Endothelial cell of umbilical vein (primary cell): ENCODE measurements around the gene EEF2K. TPM values are rescaled to one million over a fixed set of nuclear protein-coding genes. Genes with fewer than 3 reads are reported as not detected.

Source experiments
- BruUV-seq: library from RNA; stranded (reverse); fragments of 400-500 nt; replicated peaks from 2 replicates; lab custom pipeline; 2021; lab: Mats Ljungman, UMichigan
- CTCF ChIA-PET: fragments of 300-600, 350-600 bp; sonication (Branson Sonifier 250); formaldehyde crosslinking; loops from one replicate; lab custom pipeline; 2021; ENCODE audit warnings: antibody characterized with exemption, inconsistent platforms; lab: Charles Lee
- POLR2A ChIA-PET: fragments of 300-600, 350-600 bp; sonication (Branson Sonifier 250); formaldehyde crosslinking; loops from one replicate; lab custom pipeline; 2021; ENCODE audit warnings: antibody characterized with exemption, inconsistent platforms; lab: Charles Lee
- DNase-seq: peaks from one replicate; pipeline ENCODE4 v3.0.0-alpha.2; 2011; ENCODE audit warnings: low read depth, low spot score
- FAIRE-seq: peaks from 2 replicates; lab custom pipeline; 2011; peaks lifted over from hg19 to GRCh38; lab: Jason Lieb, UNC
- H2AFZ ChIP-seq: 2 replicates; pipeline ENCODE4 v1.6.0; 2012; ENCODE audit warnings: low read depth, low read length, control low read depth, inconsistent platforms
- H3K27ac ChIP-seq: 2 replicates; pipeline ENCODE4 v1.5.1; 2011; ENCODE audit warnings: low read depth, mild to moderate bottlenecking, control low read depth, low read length, moderate library complexity; ENCODE audit not compliant: insufficient read depth
- H3K27me3 ChIP-seq, 2 experiments: 2 replicates each; pipeline versions ENCODE4 v1.6.0 to v1.6.1; 2011; ENCODE audit warnings: low read length in 2 of 2, mixed read lengths in 1 of 2; ENCODE audit not compliant: control insufficient read depth in 2 of 2, insufficient read depth in 2 of 2
- H3K36me3 ChIP-seq, 2 experiments: 2 replicates in 1 of 2; 3 replicates in 1 of 2; pipeline ENCODE4 v1.5.1; 2011; ENCODE audit warnings: low read length in 2 of 2, mild to moderate bottlenecking in 1 of 2, moderate library complexity in 1 of 2; ENCODE audit not compliant: control insufficient read depth in 2 of 2, insufficient read depth in 2 of 2; ENCODE audit errors: extremely low read depth in 1 of 2
- H3K4me1 ChIP-seq: 3 replicates; pipeline ENCODE4 v1.5.1; 2011; ENCODE audit warnings: mild to moderate bottlenecking, low read length; ENCODE audit not compliant: control insufficient read depth, insufficient read depth; ENCODE audit errors: extremely low read depth
- H3K4me2 ChIP-seq: 2 replicates; pipeline ENCODE4 v1.6.1; 2011; ENCODE audit warnings: low read length, control low read depth, mixed read lengths; ENCODE audit not compliant: insufficient read depth
- H3K4me3 ChIP-seq, 3 experiments: fragments of 200-600 bp in 1 of 3; sonication (generic), shearing (Covaris generic) in 1 of 3; replicated peaks in 1 of 3; 2 replicates each; pipeline ENCODE4 v1.5.1; 2011 to 2016; ENCODE audit warnings: control low read depth in 3 of 3, low read length in 3 of 3, mild to moderate bottlenecking in 2 of 3, inconsistent platforms in 1 of 3, low read depth in 1 of 3, moderate library complexity in 1 of 3; ENCODE audit not compliant: insufficient read depth in 1 of 3
- H3K79me2 ChIP-seq: 2 replicates; pipeline ENCODE4 v1.6.0; 2012; ENCODE audit warnings: low read length, inconsistent platforms; ENCODE audit not compliant: control insufficient read depth, insufficient read depth
- H3K9ac ChIP-seq: replicated peaks from 2 replicates; pipeline ENCODE3; 2011; ENCODE audit warnings: low read length, control low read depth; ENCODE audit not compliant: insufficient read depth; ENCODE audit errors: extremely low read depth
- H3K9me1 ChIP-seq: replicated peaks from 3 replicates; pipeline ENCODE4 v1.6.0; 2011; ENCODE audit warnings: mild to moderate bottlenecking, low read length; ENCODE audit not compliant: control insufficient read depth, insufficient read depth; ENCODE audit errors: extremely low read depth
- H3K9me3 ChIP-seq: replicated peaks from 2 replicates; pipeline ENCODE4 v1.5.1; 2012; ENCODE audit warnings: low read length, inconsistent platforms; ENCODE audit not compliant: control insufficient read depth, insufficient read depth
- H4K20me1 ChIP-seq: replicated peaks from 2 replicates; pipeline ENCODE3; 2011; ENCODE audit warnings: mild to moderate bottlenecking, low read length; ENCODE audit not compliant: control insufficient read depth, insufficient read depth; ENCODE audit errors: extremely low read depth
- EZH2 ChIP-seq: IDR thresholded peaks from 2 replicates; pipeline ENCODE4 v1.6.1; 2012; ENCODE audit warnings: borderline replicate concordance, low read depth, mild to moderate bottlenecking, moderate library complexity, low read length, inconsistent platforms; ENCODE audit not compliant: severe bottlenecking
- FOS ChIP-seq: IDR thresholded peaks from 2 replicates; pipeline ENCODE4 v1.6.1; 2011; ENCODE audit warnings: mild to moderate bottlenecking, low read length, moderate library complexity, borderline replicate concordance; ENCODE audit not compliant: insufficient read depth
- GATA2 ChIP-seq: IDR thresholded peaks from 2 replicates; pipeline ENCODE4 v1.7.0; 2011; ENCODE audit warnings: low read depth, mild to moderate bottlenecking, moderate library complexity, mixed read lengths, low read length; ENCODE audit not compliant: insufficient read length, insufficient read depth
- JUN ChIP-seq: IDR thresholded peaks from 2 replicates; pipeline ENCODE4 v1.6.1; 2011; ENCODE audit warnings: borderline replicate concordance, low read depth; ENCODE audit not compliant: insufficient read length, insufficient read depth
- MYC ChIP-seq: IDR thresholded peaks from one replicate; pipeline ENCODE4 v1.6.1; 2011; ENCODE audit warnings: mild to moderate bottlenecking, low read depth, low read length
- POLR2A ChIP-seq: IDR thresholded peaks from 2 replicates; pipeline ENCODE4 v1.6.1; 2012; ENCODE audit warnings: low read depth, mild to moderate bottlenecking, control low read depth, low read length
- POLR2AphosphoS5 ChIP-seq: IDR thresholded peaks from 2 replicates; pipeline ENCODE4 v1.6.1; 2012; ENCODE audit warnings: low read depth, mild to moderate bottlenecking, control low read depth, low read length, moderate library complexity; ENCODE audit not compliant: insufficient read depth
- dilution Hi-C: fragments of 300-500 bp; cut with MboI; formaldehyde crosslinking; loops from one replicate; pipeline ENCODE4 v1.15.0; 2019; ENCODE audit warnings: low sequenced_read_pairs; ENCODE audit not compliant: extremely low pct_ligation_motif_present
- intact Hi-C: fragments of 100-400 bp; cut with micrococcal nuclease; formaldehyde crosslinking; loops from one replicate; pipeline ENCODE4 v1.10.0; 2022
- polyA plus RNA-seq, 4 experiments: library from polyadenylated mRNA; depleted of rRNA in 3 of 4; stranded (reverse) in 3 of 4; unstranded in 1 of 4; fragments of >200 nt; gene quantifications; 2 replicates each; pipeline versions ENCODE4 v1.2.1 to v1.2.3, GENCODE V29; 2011 to 2012; ENCODE audit warnings: missing spikeins in 1 of 4
- total RNA-seq: library from RNA; stranded (reverse); gene quantifications from 2 replicates; pipeline ENCODE4 v1.2.3, GENCODE V29; 2021
- TF ChIP-seq, protein P1 (sequence below), 2 donors: IDR thresholded peaks; 1 replicate in 1 of 2; 2 replicates in 1 of 2; pipeline ENCODE4 v1.5.1; 2011; ENCODE audit warnings: low read length in 2 of 2, mild to moderate bottlenecking in 2 of 2, moderate library complexity in 2 of 2, control low read depth in 1 of 2, inconsistent platforms in 1 of 2, low read depth in 1 of 2; ENCODE audit not compliant: insufficient read depth in 1 of 2; ENCODE audit errors: extremely low read depth in 1 of 2
- TF ChIP-seq, protein P2 (sequence below): IDR thresholded peaks from 2 replicates; pipeline ENCODE4 v1.6.1; 2011; ENCODE audit not compliant: insufficient read depth, insufficient read length

The EEF2K gene
- total and polyA plus RNA-seq, 2 donors (not counting 3 experiments of a cell fraction or from before 2014, with no cell fraction given): 16.0 to 48.6 TPM

DNA sequence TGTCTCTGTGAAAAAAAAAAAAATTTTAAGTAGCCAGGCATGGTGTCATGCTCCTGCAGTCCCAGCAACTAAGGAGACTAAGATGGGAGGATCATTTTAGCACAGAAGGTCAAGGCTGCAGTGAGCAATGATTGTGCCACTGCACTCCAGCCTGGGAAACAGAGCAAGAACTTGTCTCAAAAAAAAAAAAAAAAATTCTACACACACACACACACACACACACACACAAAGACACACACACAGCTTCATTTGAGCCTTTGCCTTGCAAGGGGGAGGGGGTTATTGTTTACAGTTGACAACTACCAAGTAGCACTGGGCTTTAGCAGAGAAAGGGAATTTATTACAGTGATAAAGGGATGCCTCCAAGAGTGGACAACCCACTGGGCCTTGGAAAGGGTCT lies 86.2 kb downstream of the EEF2K start:
- no peaks in the 10 kb centered on the region for H3K79me2 ChIP-seq
- no peak overlapping the region for H3K4me3 ChIP-seq
- H2AFZ ChIP-seq: no peak overlapping the region
- no peak overlapping the region for H3K4me2 ChIP-seq
- no TSS peak for BruUV-seq
- no peaks in the 10 kb centered on the region for H3K27me3 ChIP-seq
- H4K20me1 ChIP-seq: no peaks in the 10 kb centered on the region
- TF ChIP-seq MYC (no peak), GATA2 (no peak), EZH2 (no peak), FOS (no peak), POLR2AphosphoS5 (no peak), POLR2A (no peak), JUN (no peak)
- TF ChIP-seq, protein P1, sequence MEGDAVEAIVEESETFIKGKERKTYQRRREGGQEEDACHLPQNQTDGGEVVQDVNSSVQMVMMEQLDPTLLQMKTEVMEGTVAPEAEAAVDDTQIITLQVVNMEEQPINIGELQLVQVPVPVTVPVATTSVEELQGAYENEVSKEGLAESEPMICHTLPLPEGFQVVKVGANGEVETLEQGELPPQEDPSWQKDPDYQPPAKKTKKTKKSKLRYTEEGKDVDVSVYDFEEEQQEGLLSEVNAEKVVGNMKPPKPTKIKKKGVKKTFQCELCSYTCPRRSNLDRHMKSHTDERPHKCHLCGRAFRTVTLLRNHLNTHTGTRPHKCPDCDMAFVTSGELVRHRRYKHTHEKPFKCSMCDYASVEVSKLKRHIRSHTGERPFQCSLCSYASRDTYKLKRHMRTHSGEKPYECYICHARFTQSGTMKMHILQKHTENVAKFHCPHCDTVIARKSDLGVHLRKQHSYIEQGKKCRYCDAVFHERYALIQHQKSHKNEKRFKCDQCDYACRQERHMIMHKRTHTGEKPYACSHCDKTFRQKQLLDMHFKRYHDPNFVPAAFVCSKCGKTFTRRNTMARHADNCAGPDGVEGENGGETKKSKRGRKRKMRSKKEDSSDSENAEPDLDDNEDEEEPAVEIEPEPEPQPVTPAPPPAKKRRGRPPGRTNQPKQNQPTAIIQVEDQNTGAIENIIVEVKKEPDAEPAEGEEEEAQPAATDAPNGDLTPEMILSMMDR (IDR thresholded peaks at IDR 0.05; ENCODE audit: extremely low read depth in 1 of 2, insufficient read depth in 1 of 2, low read depth in 1 of 2, low read length in 2 of 2): no peak
- TF ChIP-seq, protein P2, sequence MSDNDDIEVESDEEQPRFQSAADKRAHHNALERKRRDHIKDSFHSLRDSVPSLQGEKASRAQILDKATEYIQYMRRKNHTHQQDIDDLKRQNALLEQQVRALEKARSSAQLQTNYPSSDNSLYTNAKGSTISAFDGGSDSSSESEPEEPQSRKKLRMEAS: no peak
- no peaks in the 10 kb centered on the region for H3K36me3 ChIP-seq
- intact Hi-C loops: no loop called here
- DNase-seq (no peak), FAIRE-seq (no peak)
- H3K4me1 ChIP-seq: no peaks in the 10 kb centered on the region
- dilution Hi-C loops: no loop called here
- H3K9me3 ChIP-seq: no peaks in the 10 kb centered on the region
- no peak overlapping the region for H3K27ac ChIP-seq
- POLR2A ChIA-PET: no interaction called here
- no peaks in the 10 kb centered on the region for H3K9me1 ChIP-seq
- H3K9ac ChIP-seq: no peak overlapping the region
- CTCF ChIA-PET: no interaction called here
